Uterus (tissue), 2 donors: ENCODE results near the gene BICDL1.

ENCODE experiments used
- POLR2A ChIP-seq, 2 donors: fragments of 450-650 bp; IDR thresholded peaks; one replicate each; pipeline ENCODE4 v1.6.1; 2016; ENCODE audit warnings: antibody characterized with exemption in 2 of 2, mild to moderate bottlenecking in 1 of 2, moderate library complexity in 1 of 2
- TF ChIP-seq, protein P1 (sequence below), 4 experiments: fragments of 200-600 bp in 2 of 4; fragments of 450-650 bp in 2 of 4; sonication (generic) in 2 of 4; IDR thresholded peaks; one replicate each; pipeline ENCODE4 v1.5.1; 2016 to 2019; ENCODE audit warnings: antibody characterized with exemption in 4 of 4, mild to moderate bottlenecking in 2 of 4, moderate library complexity in 1 of 4

DNA sequence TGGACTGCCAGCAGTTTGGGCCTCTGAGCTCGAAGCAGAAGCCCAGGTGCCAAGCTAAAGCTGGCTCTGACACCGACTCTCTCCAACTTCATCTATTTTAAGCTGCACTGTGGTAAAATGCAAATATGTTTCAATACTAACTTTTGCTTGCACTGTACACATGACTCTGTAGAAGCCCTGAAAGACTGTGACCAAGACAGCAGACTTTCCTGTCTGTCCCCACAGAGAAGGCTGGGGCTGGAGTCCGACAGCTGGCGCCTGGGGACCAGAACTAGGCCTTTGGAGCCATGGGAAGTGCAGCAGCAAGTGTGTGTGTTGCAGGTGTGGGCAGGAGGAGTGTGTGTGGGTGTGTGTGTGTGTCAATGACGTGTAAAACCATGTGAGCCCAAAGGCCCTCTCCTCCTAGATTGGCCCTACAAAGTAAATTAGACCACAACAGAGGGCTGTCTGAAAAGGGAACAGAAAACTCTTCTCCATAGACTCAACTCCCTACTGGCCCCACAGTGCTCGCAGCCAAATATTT, 143.9 kb downstream of the BICDL1 start:
- no peak for TF ChIP-seq POLR2A (IDR thresholded peaks at IDR 0.05)
- TF ChIP-seq, protein P1, sequence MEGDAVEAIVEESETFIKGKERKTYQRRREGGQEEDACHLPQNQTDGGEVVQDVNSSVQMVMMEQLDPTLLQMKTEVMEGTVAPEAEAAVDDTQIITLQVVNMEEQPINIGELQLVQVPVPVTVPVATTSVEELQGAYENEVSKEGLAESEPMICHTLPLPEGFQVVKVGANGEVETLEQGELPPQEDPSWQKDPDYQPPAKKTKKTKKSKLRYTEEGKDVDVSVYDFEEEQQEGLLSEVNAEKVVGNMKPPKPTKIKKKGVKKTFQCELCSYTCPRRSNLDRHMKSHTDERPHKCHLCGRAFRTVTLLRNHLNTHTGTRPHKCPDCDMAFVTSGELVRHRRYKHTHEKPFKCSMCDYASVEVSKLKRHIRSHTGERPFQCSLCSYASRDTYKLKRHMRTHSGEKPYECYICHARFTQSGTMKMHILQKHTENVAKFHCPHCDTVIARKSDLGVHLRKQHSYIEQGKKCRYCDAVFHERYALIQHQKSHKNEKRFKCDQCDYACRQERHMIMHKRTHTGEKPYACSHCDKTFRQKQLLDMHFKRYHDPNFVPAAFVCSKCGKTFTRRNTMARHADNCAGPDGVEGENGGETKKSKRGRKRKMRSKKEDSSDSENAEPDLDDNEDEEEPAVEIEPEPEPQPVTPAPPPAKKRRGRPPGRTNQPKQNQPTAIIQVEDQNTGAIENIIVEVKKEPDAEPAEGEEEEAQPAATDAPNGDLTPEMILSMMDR (IDR thresholded peaks at IDR 0.05), result no peak
